Uterus (tissue), 4 donors: Measurements from ENCODE around the gene BIRC7. TPM values are rescaled to one million over a fixed set of nuclear protein-coding genes. Genes with fewer than 3 reads are reported as not detected.
A peak's percentile ranks its signal among the peaks of the same experiment; 100 is the strongest.
"Not testable (repeated sequence)": the region's sequence is repeated elsewhere in the genome, so short reads cannot be mapped to it uniquely, and the experiment has no call there.

Source experiments
- DNase-seq, 2 donors: peaks; one replicate each; pipeline ENCODE4 v3.0.0-alpha.2; 2019 to 2020
- H3K27ac ChIP-seq, 2 donors: fragments of 200-600 bp; sonication (generic); 1 replicate in 1 of 2; 2 replicates in 1 of 2; pipeline ENCODE4 v1.5.1; 2016 to 2018
- H3K27me3 ChIP-seq, 2 donors: fragments of 200-600 bp; sonication (generic); one replicate each; pipeline ENCODE4 v1.5.1; 2018 to 2019; ENCODE audit warnings: control low read depth in 1 of 2
- H3K36me3 ChIP-seq, 2 donors: fragments of 200-600 bp; sonication (generic); one replicate each; pipeline ENCODE4 v1.5.1; 2019; ENCODE audit warnings: control low read depth in 1 of 2
- H3K4me1 ChIP-seq, 2 donors: fragments of 200-600 bp; sonication (generic); one replicate each; pipeline ENCODE4 v1.5.1; 2018 to 2019; ENCODE audit warnings: control low read depth in 1 of 2
- H3K4me3 ChIP-seq, 2 donors: fragments of 200-600 bp; sonication (generic); 1 replicate in 1 of 2; 2 replicates in 1 of 2; pipeline ENCODE4 v1.5.1; 2018 to 2019; ENCODE audit warnings: mild to moderate bottlenecking in 1 of 2
- H3K9me3 ChIP-seq, 2 donors: fragments of 200-600 bp; sonication (generic); one replicate each; pipeline ENCODE4 v1.5.1; 2019; ENCODE audit warnings: control low read depth in 1 of 2
- POLR2A ChIP-seq, 2 donors: fragments of 450-650 bp; IDR thresholded peaks; one replicate each; pipeline ENCODE4 v1.6.1; 2016; ENCODE audit warnings: antibody characterized with exemption in 2 of 2, mild to moderate bottlenecking in 1 of 2, moderate library complexity in 1 of 2
- intact Hi-C: fragments of 100-400 bp; cut with DNase I; formaldehyde crosslinking; loops from one replicate; pipeline ENCODE4 v1.15.1; 2023; ENCODE audit warnings: low total_unique reads
- total RNA-seq, 4 donors: library from RNA; depleted of rRNA in 3 of 4; stranded (reverse); fragments of >200 nt in 3 of 4; gene quantifications; one replicate each; pipeline versions ENCODE4 v1.1.0 to v1.2.4, GENCODE V29; 2014 to 2023
- TF ChIP-seq, protein P1 (sequence below), 4 experiments: fragments of 200-600 bp in 2 of 4; fragments of 450-650 bp in 2 of 4; sonication (generic) in 2 of 4; IDR thresholded peaks; one replicate each; pipeline ENCODE4 v1.5.1; 2016 to 2019; ENCODE audit warnings: antibody characterized with exemption in 4 of 4, mild to moderate bottlenecking in 2 of 4, moderate library complexity in 1 of 4
- donor health status: DM: yes; HTN: yes; CAD: no.

BIRC7 gene
- total RNA-seq, 4 donors from 2014 or later = not detected

DNA sequence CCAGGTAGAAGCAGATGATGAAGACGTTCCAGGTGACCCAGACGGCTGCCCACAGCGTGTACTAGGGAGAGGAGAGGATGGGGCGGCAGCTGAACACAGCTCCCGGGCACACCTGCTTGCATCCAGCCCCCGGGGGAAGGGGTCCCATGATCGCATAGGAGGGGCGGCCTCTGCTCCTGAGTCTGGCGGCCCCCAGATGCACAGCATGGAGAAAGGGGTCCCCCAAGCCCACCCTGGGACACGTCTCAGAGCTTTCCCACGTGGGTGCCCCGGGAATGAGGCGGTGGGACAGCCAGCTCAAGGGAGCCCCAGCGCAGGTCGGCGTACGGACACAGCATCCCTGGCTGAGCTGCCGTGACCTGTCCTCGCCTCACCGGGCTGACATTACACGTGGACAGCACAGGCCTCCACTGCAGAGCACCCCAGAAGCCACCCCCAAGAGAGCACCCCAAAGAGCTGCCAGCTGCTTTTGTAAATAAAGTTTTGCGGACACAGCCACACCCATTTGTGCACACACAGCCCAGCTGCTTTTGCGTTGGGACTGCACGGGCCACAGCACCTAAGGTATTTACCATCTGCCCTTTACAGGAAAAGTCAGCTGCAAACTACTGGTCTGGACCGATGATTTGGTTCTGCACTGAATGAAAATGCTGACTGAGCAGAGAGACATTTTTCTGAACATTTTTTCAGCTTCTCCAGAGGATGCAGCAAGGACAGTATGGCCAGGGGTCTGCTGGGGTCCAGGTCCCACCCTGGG is 13.3 kb downstream of the BIRC7 start:
- H3K27ac ChIP-seq = no peak overlapping the region
- TF ChIP-seq POLR2A (IDR thresholded peaks at IDR 0.05) = no peak
- TF ChIP-seq, protein P1, sequence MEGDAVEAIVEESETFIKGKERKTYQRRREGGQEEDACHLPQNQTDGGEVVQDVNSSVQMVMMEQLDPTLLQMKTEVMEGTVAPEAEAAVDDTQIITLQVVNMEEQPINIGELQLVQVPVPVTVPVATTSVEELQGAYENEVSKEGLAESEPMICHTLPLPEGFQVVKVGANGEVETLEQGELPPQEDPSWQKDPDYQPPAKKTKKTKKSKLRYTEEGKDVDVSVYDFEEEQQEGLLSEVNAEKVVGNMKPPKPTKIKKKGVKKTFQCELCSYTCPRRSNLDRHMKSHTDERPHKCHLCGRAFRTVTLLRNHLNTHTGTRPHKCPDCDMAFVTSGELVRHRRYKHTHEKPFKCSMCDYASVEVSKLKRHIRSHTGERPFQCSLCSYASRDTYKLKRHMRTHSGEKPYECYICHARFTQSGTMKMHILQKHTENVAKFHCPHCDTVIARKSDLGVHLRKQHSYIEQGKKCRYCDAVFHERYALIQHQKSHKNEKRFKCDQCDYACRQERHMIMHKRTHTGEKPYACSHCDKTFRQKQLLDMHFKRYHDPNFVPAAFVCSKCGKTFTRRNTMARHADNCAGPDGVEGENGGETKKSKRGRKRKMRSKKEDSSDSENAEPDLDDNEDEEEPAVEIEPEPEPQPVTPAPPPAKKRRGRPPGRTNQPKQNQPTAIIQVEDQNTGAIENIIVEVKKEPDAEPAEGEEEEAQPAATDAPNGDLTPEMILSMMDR (IDR thresholded peaks at IDR 0.05) = no peak
- no peak for DNase-seq
- peaks cover 3 to 12% of the 10 kb centered on the region in 2 donors for H3K27me3 ChIP-seq
- intact Hi-C loops = no loop called here
- H3K4me3 ChIP-seq = no peak overlapping the region
- no peaks in the 10 kb centered on the region for H3K36me3 ChIP-seq
- peaks cover 0 to 11% of the 10 kb centered on the region in 2 donors for H3K4me1 ChIP-seq
- H3K9me3 ChIP-seq = no peaks in the 10 kb centered on the region

DNA sequence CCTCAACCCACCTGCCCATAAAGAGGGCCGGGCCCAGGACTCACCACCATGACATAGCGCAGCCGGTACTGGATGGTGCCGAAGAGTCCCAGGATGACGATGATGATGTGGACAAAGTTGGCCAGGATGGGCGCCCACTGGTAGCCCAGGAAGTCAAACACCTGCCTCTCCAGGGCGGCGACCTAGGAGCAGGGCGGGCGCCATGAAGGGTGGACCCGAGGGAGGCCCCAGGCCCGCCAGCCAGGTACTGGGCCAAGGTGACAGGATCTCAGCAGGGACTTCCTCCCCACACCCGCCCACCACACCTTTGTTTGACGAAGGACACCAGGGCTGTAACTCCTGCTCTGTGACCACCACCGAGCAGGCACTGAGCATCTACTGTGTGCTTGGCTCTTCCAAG is 14.2 kb downstream of the BIRC7 start:
- intact Hi-C loops = no loop called here
- Histone ChIP-seq H3K9me3 (no peaks in the 10 kb centered on the region), H3K4me3 (no peak overlapping the region), H3K4me1 (peaks cover 0 to 18% of the 10 kb centered on the region in 2 donors), H3K27ac (no peak overlapping the region), H3K36me3 (no peaks in the 10 kb centered on the region), H3K27me3 (peaks cover 5 to 16% of the 10 kb centered on the region in 2 donors)
- TF ChIP-seq, protein P1 (IDR thresholded peaks at IDR 0.05) = no peak
- TF ChIP-seq POLR2A (IDR thresholded peaks at IDR 0.05) = no peak
- no peak for DNase-seq

DNA sequence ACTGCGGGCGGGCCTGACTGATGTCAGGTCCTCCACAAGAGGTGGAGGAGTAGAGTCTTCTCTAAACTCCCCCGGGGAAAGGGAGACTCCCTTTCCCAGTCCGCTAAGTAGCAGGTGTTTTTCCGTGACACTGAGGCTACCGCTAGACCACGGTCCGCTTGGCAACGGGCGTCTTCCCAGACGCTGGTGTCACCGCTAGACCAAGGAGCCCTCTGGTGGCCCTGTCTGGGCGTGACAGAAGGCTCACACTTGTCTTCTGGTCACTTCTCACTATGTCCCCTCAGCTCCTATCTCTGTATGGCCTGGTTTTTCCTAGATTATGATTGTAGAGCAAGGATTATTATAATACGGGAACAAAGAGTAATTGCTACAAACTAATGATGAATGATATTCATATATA is 15.6 kb downstream of the BIRC7 start:
- peaks cover 5 to 24% of the 10 kb centered on the region in 2 donors for H3K27me3 ChIP-seq
- intact Hi-C loops, H3K36me3 ChIP-seq, H3K4me3 ChIP-seq, DNase-seq, H3K27ac ChIP-seq, H3K9me3 ChIP-seq: not testable (repeated sequence)
- peaks cover 0 to 18% of the 10 kb centered on the region in 2 donors for H3K4me1 ChIP-seq

DNA sequence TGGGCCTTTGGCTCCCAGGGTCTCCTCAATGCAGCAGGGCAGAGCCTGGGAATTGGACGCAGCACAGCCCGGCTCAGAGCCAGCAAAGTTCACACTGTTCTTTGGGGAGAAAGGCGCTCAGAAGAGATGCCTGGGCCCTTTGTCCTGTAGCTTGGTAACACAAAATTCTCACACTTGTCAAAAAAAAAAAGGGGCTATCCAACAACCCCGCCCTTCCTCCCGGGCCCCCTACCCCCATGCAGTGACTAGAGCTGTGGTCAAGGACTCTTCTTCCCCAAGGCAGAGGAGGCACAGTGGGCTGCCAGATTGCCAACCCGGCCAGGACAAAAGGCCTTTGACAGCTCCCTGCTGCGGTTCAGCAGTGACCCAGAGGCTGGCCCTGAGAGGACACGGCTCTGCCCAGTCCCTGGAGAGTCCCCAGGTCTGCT is 16.6 kb downstream of the BIRC7 start:
- Histone ChIP-seq H3K9me3 (no peaks in the 10 kb centered on the region), H3K27me3 (peaks cover 5 to 27% of the 10 kb centered on the region in 2 donors), H3K27ac (no peak overlapping the region), H3K36me3 (no peaks in the 10 kb centered on the region), H3K4me1 (peaks cover 0 to 18% of the 10 kb centered on the region in 2 donors), H3K4me3 (no peak overlapping the region)
- no peak for TF ChIP-seq POLR2A (IDR thresholded peaks at IDR 0.05)
- TF ChIP-seq, protein P1 (IDR thresholded peaks at IDR 0.05) = no peak
- intact Hi-C loops = no loop called here
- no peak for DNase-seq

DNA sequence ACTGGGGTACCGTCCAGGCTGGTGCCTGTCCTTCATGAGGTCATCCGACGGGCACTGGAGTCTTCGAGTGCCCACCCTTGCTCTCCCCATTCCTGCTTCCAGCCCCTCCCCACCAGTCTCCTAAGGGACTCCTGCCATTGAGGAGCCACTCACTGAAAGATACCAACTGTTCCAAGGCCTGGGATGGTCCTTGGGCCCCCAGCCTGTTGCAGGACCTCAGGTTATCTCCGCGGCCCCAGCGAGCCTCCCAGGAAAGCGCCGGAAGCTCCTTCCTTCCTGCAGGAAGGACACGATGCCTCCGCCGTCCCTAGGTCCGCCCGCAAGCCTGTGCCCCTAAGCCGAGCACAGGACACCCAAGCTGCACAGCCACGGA is 17.3 kb downstream of the BIRC7 start:
- peaks cover 5 to 27% of the 10 kb centered on the region in 2 donors for H3K27me3 ChIP-seq

More for the DNA sequence above, 17.3 kb downstream of the BIRC7 start:
- Histone ChIP-seq H3K27ac (no peak overlapping the region), H3K36me3 (no peaks in the 10 kb centered on the region), H3K4me3 (peak overlapping the region in 1 of 2 donors; percentile 11), H3K9me3 (no peaks in the 10 kb centered on the region), H3K4me1 (peaks cover 0 to 18% of the 10 kb centered on the region in 2 donors)
- TF ChIP-seq POLR2A (IDR thresholded peaks at IDR 0.05) = no peak
- TF ChIP-seq, protein P1 (IDR thresholded peaks at IDR 0.05) = no peak
- intact Hi-C loops = no loop called here
- DNase-seq = no peak
